Right lobe of liver (tissue), 4 donors: ENCODE measurements around the gene STN1.

Experiments used
- CTCF ChIP-seq, 4 donors: fragments of 200-600 bp in 3 of 4; fragments of 450-650 bp in 1 of 4; IDR thresholded peaks; one replicate each; pipeline versions ENCODE4 v1.5.1 to v1.8.0; 2016 to 2022; ENCODE audit warnings: antibody characterized with exemption in 4 of 4, mild to moderate bottlenecking in 2 of 4
- POLR2A ChIP-seq: fragments of 450-650 bp; IDR thresholded peaks from one replicate; pipeline ENCODE4 v1.6.1; 2017; ENCODE audit warnings: antibody characterized with exemption, mild to moderate bottlenecking
- donor health status: DM: no; HTN: no; CAD: no.
- donor health status: DM: no; HTN: no; CAD: no.
- donor health status: DM: no; HTN: yes; CAD: no.

- TF ChIP-seq POLR2A (no peak), CTCF (IDR thresholded peaks at IDR 0.05) (no peak)
Observed at GRCh38 chr10:103836861-103837260, 81.1 kb downstream of the STN1 start.
